HEK293 (cell line): ENCODE measurements around the gene TMEM72.

Source experiments
- CTCF ChIP-seq: fragments of 450-650 bp; formaldehyde crosslinking; IDR thresholded peaks from 2 replicates; pipeline ENCODE4 v1.5.1; 2016; ENCODE audit warnings: missing biosample characterization, missing genetic modification characterization
- YY1 ChIP-seq: fragments of 450-650 bp; formaldehyde crosslinking; IDR thresholded peaks from 2 replicates; pipeline ENCODE4 v1.5.1; 2018; ENCODE audit warnings: missing biosample characterization, missing genetic modification characterization
- ZNF148 ChIP-seq: fragments of 450-650 bp; formaldehyde crosslinking; IDR thresholded peaks from 2 replicates; pipeline ENCODE4 v1.5.0; 2017; ENCODE audit warnings: missing biosample characterization, missing genetic modification characterization, borderline replicate concordance
- ZNF274 ChIP-seq, 2 experiments: fragments of 200-500 bp in 1 of 2; fragments of 450-650 bp in 1 of 2; sonication (Bioruptor generic) in 1 of 2; formaldehyde crosslinking in 1 of 2; IDR thresholded peaks; 2 replicates each; pipeline versions ENCODE4 v1.5.1 to v1.6.1; 2014 to 2016; ENCODE audit warnings: borderline replicate concordance in 1 of 2, inconsistent platforms in 1 of 2, low read length in 1 of 2, missing biosample characterization in 1 of 2, missing genetic modification characterization in 1 of 2
- ZNF302 ChIP-seq: fragments of 450-650 bp; formaldehyde crosslinking; IDR thresholded peaks from 2 replicates; pipeline ENCODE4 v1.5.1; 2016; ENCODE audit warnings: missing biosample characterization, missing genetic modification characterization, low read depth
- ZNF561 ChIP-seq: fragments of 450-650 bp; IDR thresholded peaks from 2 replicates; pipeline ENCODE4 v1.5.1; 2018; ENCODE audit warnings: missing biosample characterization, missing genetic modification characterization, borderline replicate concordance
- ZNF76 ChIP-seq: fragments of 450-650 bp; formaldehyde crosslinking; IDR thresholded peaks from 2 replicates; pipeline ENCODE4; 2016; ENCODE audit warnings: low read depth, missing biosample characterization, missing genetic modification characterization, borderline replicate concordance
- ZXDB ChIP-seq: fragments of 450-650 bp; formaldehyde crosslinking; IDR thresholded peaks from 2 replicates; pipeline ENCODE4 v1.5.1; 2016; ENCODE audit warnings: missing biosample characterization, missing genetic modification characterization
- TF ChIP-seq, protein P1 (sequence below): IDR thresholded peaks from 2 replicates; pipeline ENCODE4 v1.6.1; 2011; ENCODE audit warnings: mild to moderate bottlenecking, low read depth, low read length, borderline replicate concordance

- TF ChIP-seq CTCF (tag by site-specific recombination) (no peak), ZNF302 (tag by site-specific recombination) (no peak), ZNF274 (IDR thresholded peaks at IDR 0.05; ENCODE audit: low read length) (no peak), ZNF274 (tag by site-specific recombination; IDR thresholded peaks at IDR 0.05; ENCODE audit: borderline replicate concordance) (no peak), ZNF561 (tag by site-specific recombination) (no peak), ZNF148 (tag by site-specific recombination) (no peak), ZNF76 (tag by site-specific recombination) (no peak), YY1 (no peak), ZXDB (tag by site-specific recombination) (no peak)
- TF ChIP-seq, protein P1, sequence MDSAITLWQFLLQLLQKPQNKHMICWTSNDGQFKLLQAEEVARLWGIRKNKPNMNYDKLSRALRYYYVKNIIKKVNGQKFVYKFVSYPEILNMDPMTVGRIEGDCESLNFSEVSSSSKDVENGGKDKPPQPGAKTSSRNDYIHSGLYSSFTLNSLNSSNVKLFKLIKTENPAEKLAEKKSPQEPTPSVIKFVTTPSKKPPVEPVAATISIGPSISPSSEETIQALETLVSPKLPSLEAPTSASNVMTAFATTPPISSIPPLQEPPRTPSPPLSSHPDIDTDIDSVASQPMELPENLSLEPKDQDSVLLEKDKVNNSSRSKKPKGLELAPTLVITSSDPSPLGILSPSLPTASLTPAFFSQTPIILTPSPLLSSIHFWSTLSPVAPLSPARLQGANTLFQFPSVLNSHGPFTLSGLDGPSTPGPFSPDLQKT = no peak
Observed at GRCh38 chr10:44920252-44920651, 9.1 kb downstream of the TMEM72 start.
